Measurements from ENCODE around the gene MRO. TPM values are rescaled to one million over a fixed set of nuclear protein-coding genes. Genes with fewer than 3 reads are reported as not detected.

MRO gene
- total RNA-seq, 1 donor = 1.8 TPM

DNA sequence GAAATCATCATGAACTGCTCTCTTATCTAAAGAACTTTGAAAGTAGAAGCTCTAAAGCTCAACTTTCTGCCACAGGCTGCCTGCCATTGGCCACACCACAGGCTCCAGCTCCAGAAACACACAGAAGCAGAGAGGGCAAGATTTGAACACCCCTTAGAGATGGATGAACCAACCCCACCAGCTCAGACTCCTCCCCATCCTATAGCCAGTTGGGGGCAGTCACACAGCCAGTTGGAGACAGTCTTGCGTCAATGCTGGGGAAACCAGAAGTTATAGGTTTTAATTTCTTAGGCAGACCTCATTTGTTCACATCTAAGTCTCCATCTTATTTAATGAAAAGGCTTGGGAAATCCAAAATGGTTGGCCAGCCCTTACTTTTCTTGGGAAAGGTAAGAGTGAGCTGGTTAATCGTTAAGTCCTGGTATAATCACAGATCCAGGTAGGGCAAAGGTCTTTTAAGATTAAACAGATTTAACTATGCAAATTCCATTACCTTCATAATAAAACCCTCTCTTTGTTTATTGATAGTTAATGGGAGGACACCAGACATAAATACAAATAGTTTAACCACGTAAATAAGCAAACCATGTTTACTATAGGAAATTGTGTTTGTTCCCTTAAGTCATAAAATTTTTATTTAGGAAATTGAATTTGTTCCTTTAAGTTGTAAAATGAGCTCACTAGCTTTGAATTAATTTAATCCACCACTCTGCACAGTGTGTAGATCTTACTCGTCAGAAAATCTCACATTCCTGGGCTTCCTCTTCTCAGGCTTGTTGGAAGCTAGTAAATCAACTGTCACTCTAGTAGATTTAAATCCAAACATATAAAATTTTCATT is 28.0 kb downstream of the MRO start:
- DNase-seq (ENCODE audit: insufficient read length, low spot score, missing footprints) = no peak
- no peaks in the 10 kb centered on the region for H3K36me3 ChIP-seq (ENCODE audit: insufficient read depth, low read length)

GRCh38 chr18:50790948-50791347 is 28.9 kb downstream of the MRO start:
- DNase-seq (ENCODE audit: insufficient read length, low spot score, missing footprints) = no peak
- Histone ChIP-seq H3K4me1 (ENCODE audit: insufficient read depth, low read length) (no peaks in the 10 kb centered on the region), H3K27me3 (ENCODE audit: insufficient read depth, low read length) (peaks cover 3% of the 10 kb centered on the region), H3K79me2 (ENCODE audit: insufficient read depth, low read length) (no peaks in the 10 kb centered on the region), H3K27ac (ENCODE audit: low read depth, low read length) (no peak overlapping the region), H3K4me3 (ENCODE audit: insufficient read depth, low read length) (no peak overlapping the region), H2AFZ (ENCODE audit: low read length) (no peak overlapping the region), H3K4me2 (ENCODE audit: insufficient read depth, low read length) (no peak overlapping the region), H3K9me3 (ENCODE audit: low read depth, low read length) (no peaks in the 10 kb centered on the region), H3K36me3 (ENCODE audit: insufficient read depth, low read length) (no peaks in the 10 kb centered on the region), H4K20me1 (ENCODE audit: insufficient read depth, low read length) (no peaks in the 10 kb centered on the region)
- no peak for TF ChIP-seq CTCF (IDR thresholded peaks at IDR 0.05; ENCODE audit: extremely low read depth, low read depth, low read length)

More for the DNA sequence above, 28.0 kb downstream of the MRO start:
- TF ChIP-seq CTCF (IDR thresholded peaks at IDR 0.05; ENCODE audit: extremely low read depth, low read depth, low read length) = no peak
- Histone ChIP-seq H3K79me2 (ENCODE audit: insufficient read depth, low read length) (no peaks in the 10 kb centered on the region), H3K4me2 (ENCODE audit: insufficient read depth, low read length) (no peak overlapping the region), H4K20me1 (ENCODE audit: insufficient read depth, low read length) (no peaks in the 10 kb centered on the region), H3K4me3 (ENCODE audit: insufficient read depth, low read length) (no peak overlapping the region), H3K27ac (ENCODE audit: low read depth, low read length) (no peak overlapping the region), H2AFZ (ENCODE audit: low read length) (no peak overlapping the region), H3K9me3 (ENCODE audit: low read depth, low read length) (no peaks in the 10 kb centered on the region), H3K27me3 (ENCODE audit: insufficient read depth, low read length) (peaks cover 3% of the 10 kb centered on the region), H3K4me1 (ENCODE audit: insufficient read depth, low read length) (no peaks in the 10 kb centered on the region)

DNA sequence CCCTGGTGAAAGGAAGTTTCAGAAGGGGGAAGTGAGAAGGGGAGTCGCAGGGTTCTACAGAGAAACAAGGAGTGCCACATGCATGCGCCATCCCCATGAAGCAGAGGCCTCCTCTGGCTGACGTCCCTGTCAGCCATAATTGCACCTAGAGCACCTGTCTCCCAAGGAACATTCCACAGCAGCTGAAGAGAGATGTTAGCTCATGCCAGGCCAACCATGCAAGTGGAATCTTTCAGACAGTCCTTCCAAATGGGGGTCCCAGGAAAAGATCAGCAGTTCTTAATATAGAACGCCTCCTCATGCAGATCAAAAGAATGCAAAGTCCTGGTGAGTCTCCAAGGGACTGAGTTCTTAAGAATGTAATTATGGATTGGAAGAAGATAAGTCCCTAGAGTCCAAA is 29.6 kb downstream of the MRO start:
- Histone ChIP-seq H3K9me3 (ENCODE audit: low read depth, low read length) (no peaks in the 10 kb centered on the region), H4K20me1 (ENCODE audit: insufficient read depth, low read length) (no peaks in the 10 kb centered on the region), H3K36me3 (ENCODE audit: insufficient read depth, low read length) (no peaks in the 10 kb centered on the region), H3K79me2 (ENCODE audit: insufficient read depth, low read length) (no peaks in the 10 kb centered on the region), H3K4me2 (ENCODE audit: insufficient read depth, low read length) (no peak overlapping the region), H3K27me3 (ENCODE audit: insufficient read depth, low read length) (peaks cover 2% of the 10 kb centered on the region), H3K27ac (ENCODE audit: low read depth, low read length) (no peak overlapping the region), H3K4me3 (ENCODE audit: insufficient read depth, low read length) (no peak overlapping the region), H3K4me1 (ENCODE audit: insufficient read depth, low read length) (no peaks in the 10 kb centered on the region), H2AFZ (ENCODE audit: low read length) (no peak overlapping the region)
- no peak for TF ChIP-seq CTCF (IDR thresholded peaks at IDR 0.05; ENCODE audit: extremely low read depth, low read depth, low read length)
- DNase-seq (ENCODE audit: insufficient read length, low spot score, missing footprints) = no peak

DNA sequence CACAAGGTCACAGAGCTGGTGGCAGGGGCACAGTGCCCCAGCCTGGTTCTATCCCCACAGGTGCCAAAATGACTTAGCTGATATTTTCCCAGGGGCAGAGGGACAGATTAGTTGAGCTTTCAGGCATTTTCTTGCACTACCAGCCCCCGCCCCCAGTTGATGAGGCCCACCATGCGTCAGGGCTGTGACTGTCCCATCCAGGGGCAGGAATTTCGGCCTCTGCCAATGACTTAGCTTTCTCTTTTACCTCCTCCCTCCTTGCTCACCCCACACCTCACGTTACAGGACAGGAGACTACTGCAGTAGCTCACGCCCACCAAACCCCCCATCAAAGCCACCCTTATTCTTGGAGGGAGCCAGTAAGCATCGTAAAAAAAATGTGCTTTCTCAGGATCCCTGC is 31.5 kb downstream of the MRO start:
- Histone ChIP-seq H3K9me3 (ENCODE audit: low read depth, low read length) (no peaks in the 10 kb centered on the region), H3K27me3 (ENCODE audit: insufficient read depth, low read length) (no peaks in the 10 kb centered on the region), H4K20me1 (ENCODE audit: insufficient read depth, low read length) (no peaks in the 10 kb centered on the region), H3K4me1 (ENCODE audit: insufficient read depth, low read length) (no peaks in the 10 kb centered on the region), H3K4me3 (ENCODE audit: insufficient read depth, low read length) (no peak overlapping the region), H3K36me3 (ENCODE audit: insufficient read depth, low read length) (no peaks in the 10 kb centered on the region), H3K27ac (ENCODE audit: low read depth, low read length) (no peak overlapping the region), H2AFZ (ENCODE audit: low read length) (no peak overlapping the region), H3K4me2 (ENCODE audit: insufficient read depth, low read length) (no peak overlapping the region), H3K79me2 (ENCODE audit: insufficient read depth, low read length) (no peaks in the 10 kb centered on the region)
- no peak for TF ChIP-seq CTCF (IDR thresholded peaks at IDR 0.05; ENCODE audit: extremely low read depth, low read depth, low read length)
- DNase-seq (ENCODE audit: insufficient read length, low spot score, missing footprints) = no peak

All from osteoblast (primary cell).